T-helper 1 cell treated with Interleukin-12 subunit alpha and Interleukin-12 subunit beta and Interleukin-4 antibody, amounts not matched to agents 30 ng/mL and 1 ng/mL, for 36 hours (primary cell): ENCODE results near the gene CADM1. TPM values are rescaled to one million over a fixed set of nuclear protein-coding genes. Genes with fewer than 3 reads are reported as not detected.

ENCODE experiments used
- intact Hi-C: fragments of 100-400 bp; cut with micrococcal nuclease; formaldehyde crosslinking; loops from one replicate; pipeline ENCODE4 v1.15.1; 2024
- total RNA-seq: library from RNA; stranded (reverse); gene quantifications from 2 replicates; pipeline ENCODE4 v1.2.3, GENCODE V29; 2022

CADM1 gene
- total RNA-seq, 1 donor from 2014 or later = 0.83 TPM

DNA sequence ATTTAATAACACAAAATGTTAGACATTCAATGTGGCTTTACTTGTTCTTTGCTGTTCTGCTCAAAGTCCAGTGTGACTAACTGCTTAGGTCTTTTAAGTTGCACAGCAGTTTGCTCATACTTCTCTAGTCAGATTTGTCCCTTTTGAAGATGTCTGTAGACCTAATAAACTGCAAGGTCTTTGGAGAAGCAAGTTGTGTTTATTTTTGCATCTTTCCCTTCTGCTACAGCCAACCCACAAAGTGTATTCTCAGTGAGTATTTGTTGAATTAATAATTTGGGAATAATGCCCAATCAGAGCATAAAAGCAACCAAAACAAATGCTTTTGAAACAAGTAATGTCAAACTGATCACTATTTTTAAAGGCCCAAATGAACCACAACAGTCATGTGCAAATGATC, 312.5 kb downstream of the CADM1 start:
- intact Hi-C loops = no loop called here

GRCh38 chr11:115190196-115190595, 314.0 kb downstream of the CADM1 start:
- intact Hi-C loops = no loop called here

DNA sequence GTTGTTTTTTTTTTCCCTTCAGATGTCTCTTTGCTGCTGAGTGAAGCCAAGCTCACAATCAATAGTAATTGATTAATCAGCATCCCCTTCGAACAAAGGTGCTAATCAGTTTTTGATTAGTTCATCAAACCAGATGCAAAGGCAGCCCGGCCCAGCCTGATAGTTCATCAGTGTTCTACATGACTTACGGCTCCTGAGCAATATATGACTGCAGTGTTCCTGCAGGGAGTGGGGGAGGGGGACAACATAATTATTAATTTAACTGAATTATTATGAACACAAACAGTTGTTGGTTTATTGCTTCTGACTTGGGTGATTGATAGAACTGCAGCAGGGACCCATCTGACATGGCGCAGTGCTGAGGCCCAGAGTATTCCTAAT, 315.3 kb downstream of the CADM1 start:
- intact Hi-C loops = no loop called here

DNA sequence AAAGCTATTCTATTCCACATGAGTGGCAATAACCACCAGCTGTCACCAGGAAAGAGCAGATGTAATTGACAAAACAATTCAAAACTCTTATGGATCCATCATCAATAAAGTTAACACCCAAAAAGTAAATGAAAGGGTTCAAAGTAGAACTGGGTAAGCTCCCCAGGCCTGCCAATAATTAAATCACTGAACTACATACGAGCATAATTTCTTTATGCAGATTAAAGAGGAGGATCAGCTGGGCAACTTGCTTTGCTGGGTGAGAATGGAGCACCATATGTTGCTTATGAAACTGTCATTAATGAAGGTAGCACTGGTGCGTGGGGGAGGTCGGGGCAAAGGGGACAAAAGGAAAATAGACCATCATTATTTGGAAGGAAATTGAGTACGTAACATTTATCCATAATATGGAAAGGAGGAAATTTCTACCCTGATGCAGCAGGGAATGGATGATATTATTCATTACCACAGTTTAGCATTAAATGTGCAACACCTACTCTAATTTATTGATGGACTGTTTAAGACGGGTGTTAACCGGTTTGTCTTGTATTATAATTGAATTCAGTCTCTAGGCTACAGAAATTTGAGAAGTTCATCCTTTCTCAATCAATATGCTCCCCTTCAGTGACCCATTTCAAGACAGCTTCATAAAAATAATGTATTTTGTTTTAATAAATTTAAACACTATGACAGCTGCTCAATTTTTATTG, 315.9 kb downstream of the CADM1 start:
- intact Hi-C loops = no loop called here

DNA sequence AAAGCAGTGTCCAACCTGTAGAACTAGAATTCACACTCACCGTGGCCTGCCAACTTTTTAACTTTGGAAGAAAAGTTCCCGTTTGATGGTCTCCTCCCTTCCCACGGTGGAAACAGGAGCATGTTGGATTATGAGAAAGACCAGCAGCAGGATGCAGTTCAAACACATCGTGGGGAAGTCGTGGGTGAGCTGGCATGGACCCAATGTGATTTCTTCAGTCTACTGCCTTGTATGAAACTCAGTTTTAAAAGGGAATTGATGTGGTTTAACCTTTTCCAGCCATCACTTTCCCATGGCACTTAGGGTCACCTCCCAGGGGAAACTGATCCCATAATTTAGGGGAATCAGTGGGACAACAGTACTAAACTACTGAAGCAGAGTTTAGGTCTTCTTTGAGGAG, 318.3 kb downstream of the CADM1 start:
- intact Hi-C loops = no loop called here

DNA sequence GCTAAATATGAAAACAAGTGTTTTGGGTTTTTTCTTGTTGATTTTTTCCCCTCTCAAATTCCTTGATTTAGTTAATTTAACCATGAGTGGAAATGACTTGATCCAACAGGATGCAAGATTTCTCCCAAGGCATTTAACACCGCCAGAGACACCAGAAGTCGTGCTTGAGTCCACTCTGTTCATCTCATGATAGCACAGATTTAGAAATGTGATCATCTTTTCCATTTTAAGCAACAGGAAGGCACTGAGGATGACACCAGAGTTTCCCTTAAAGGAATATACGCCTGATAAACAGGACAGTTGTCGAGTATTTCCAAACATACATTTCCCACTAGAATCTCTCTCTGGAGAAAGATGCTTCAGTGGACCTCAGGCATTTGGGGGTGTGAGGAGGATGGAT, 318.7 kb downstream of the CADM1 start:
- intact Hi-C loops = no loop called here

DNA sequence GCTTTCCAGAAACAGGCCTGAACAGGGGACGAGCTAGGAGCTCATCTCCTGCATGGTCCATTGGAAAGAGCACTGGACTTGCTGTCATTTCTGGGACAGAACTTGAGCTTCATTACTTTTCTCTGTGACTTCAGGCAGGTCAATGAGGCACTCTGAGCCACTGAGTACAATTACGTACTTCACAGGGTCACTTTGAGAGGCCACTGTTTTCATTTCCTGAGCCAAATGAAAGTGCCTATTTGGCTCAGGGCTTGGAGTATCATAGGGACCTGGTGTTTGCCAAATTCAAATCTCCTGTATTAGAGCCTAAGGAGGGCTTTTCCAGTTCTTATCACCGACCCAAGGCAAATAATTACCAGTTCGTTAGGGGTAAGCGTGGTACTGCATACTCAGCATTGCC, 319.3 kb downstream of the CADM1 start:
- intact Hi-C loops = no loop called here

- intact Hi-C loops = no loop called here
Observed at GRCh38 chr11:115183830-115184229, 320.4 kb downstream of the CADM1 start.

DNA sequence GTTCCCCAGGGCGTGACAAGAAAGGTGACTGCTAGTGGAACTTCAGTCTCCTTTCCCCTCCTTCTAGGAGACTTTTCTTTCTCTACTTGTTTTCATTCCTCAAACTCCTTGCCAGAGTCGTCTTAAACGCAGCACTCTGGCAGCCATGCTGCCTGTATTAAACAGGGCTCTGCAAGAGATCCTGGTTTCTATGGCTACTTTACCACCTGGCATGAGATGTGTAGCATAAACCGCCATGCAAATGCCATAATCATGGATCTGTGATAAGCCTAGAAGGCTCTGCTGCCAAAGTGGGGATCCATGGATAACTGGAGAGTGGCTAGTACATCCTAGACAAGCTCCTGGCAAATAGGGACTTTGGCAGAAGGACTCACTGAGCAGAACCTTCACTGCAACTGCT, 321.1 kb downstream of the CADM1 start:
- intact Hi-C loops = no loop called here

DNA sequence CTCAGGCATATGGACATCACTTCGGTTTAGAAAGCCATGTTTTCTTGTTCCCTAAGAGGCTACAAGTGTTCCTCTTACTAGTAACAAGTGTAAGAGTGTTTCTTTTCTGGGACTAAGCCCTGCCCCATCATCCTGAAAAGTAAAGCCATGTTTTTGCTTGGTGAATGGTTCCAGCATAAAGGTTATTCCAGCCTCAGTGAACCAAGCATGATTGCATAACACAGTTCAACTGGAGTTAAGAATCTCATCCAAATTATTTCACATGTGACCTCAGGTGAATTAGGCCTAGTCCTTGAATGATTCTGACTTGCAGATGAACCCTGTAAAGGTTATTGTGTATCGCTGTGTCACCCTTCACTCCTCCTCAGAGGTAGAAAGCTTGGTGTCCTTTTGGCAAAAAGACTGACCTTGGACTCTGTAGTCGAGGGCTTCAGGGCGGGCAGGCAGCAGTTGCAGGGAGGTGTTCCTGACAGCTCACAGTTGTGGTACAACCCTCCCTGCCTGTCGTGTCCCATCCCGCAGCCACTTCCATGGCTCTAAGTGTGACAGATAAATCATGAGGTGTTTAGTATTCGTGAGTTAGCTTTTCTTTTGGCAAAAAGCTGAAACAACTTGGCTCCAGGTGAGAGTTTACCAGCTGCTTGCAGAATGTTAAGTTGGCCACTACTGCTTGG, 321.8 kb downstream of the CADM1 start:
- intact Hi-C loops = no loop called here

- intact Hi-C loops = no loop called here
Observed at GRCh38 chr11:115181538-115181937, 322.7 kb downstream of the CADM1 start.

GRCh38 chr11:115180272-115180671, 323.9 kb downstream of the CADM1 start:
- intact Hi-C loops = no loop called here

DNA sequence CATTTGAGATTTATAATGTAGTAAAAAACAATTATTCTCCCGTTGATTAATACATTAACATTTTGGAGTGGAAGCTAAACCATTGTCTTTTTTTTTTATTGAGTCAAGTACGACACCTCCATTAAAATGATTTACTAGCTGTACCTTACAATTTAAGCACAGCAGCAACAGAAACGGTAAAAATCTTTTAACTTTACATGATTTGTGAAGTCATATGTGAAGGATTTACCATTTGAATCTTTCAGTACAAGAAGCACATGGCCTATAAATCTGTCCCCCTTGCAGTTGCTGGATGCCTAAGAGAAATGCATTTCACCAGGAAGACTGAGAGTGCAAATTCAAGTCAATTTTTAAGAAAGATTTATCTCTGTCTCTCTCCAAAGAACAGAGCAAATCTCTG, 324.6 kb downstream of the CADM1 start:
- intact Hi-C loops = no loop called here

DNA sequence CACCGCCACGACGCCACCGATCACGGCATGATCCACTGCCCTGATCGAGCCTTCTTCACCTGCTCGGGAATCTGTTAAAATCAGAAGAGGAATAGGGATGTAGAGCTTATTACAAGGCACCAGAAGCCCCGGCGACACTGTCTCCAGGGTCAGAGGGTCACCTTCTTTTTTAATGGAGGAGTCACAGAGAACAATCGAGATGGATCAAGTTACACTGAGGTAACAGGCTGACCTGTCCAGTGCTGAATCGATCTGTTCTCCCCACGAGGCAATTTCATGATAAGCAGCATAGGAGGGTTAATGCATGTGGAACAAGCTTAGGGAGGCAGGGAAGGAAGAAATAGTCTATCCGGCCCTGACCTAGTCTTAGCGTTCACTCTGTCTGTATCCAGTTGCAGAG, 325.5 kb downstream of the CADM1 start:
- intact Hi-C loops = no loop called here

GRCh38 chr11:115173136-115173535, 331.1 kb downstream of the CADM1 start:
- intact Hi-C loops = no loop called here

GRCh38 chr11:115170133-115170815, 333.9 kb downstream of the CADM1 start:
- intact Hi-C loops = loop anchor here (2.0 kb wide), 1 partner anchor 53 kb away; no protein-coding TSS in a partner anchor

DNA sequence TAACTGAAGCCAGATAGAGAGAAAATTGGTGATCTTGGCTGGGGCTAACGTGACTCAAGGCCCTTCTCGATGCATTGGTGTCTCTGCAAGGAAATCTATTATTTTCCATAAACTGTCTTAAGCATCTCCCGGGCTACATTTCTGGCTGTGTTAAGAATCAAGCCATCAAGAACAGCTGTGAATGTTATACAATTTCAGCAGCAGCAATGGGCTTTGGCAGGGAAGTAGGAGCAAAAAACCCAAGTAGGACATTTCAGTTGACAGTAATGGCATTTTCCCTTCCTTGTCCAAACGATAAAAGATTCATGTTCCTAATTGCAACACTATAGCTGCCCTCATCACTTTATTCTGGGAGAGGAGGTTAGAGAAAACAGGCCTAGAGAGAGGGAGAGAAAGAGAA, 335.0 kb downstream of the CADM1 start:
- intact Hi-C loops = no loop called here

DNA sequence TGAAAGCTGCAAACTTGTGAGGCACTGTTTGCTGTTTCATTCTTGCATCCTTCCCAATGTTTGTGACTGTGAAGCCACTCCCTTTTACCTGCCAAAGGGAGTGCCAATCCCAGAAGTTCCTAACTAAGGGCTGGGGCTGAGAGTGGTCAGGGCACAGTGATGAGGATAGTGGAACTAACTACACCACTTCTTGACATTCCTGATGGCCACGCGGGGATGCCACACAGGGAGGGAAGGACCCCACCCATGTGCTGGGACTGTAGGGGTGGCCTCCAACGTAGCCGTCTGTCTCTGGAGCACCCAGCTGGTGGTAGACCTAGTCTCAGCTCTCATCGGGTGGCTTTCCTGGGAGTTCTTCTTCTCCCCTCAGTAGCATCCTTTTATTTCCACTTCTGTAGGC, 335.5 kb downstream of the CADM1 start:
- intact Hi-C loops = no loop called here

DNA sequence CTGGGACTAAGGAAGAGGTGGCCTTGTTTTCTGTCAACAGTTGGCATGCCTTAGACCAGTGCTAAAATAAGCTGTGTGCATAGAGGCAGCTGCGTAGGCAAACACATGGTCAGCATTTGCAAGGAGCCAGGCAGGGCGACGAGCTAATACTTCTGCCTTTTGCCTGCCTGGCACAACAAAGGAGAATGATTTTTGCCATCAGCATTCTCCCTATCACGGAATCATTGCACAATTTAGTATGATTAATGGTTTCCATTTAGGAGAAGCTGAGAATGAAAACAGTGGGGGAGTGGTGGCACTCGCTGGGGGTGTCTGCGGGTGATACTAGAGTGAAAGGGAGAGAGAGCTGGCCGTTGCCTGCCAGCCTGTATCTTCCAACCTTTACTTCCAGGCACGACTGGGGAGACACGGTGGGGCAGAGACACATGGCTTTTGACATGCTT, 336.0 kb downstream of the CADM1 start:
- intact Hi-C loops = no loop called here

- intact Hi-C loops = no loop called here
Observed at GRCh38 chr11:115167456-115167855, 336.8 kb downstream of the CADM1 start.

DNA sequence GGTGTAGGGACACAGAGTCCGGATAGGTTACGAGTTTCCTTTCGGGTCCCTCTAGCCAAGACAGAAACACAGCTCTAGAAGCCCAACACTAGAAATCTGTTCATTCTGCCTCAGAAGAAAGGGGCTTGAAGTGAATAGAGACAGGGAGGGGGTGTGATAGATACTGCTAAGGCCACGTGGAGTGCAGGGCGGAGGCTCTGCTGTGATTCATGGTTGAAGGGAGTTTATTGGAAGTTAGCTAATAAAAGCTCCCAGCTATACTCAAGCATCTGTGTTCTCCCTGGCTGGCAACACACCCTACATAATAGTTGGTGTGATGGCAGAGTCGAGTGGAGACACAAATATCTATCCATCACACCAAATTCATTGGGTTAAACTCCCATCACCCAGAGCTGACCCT, 337.4 kb downstream of the CADM1 start:
- intact Hi-C loops = no loop called here

- intact Hi-C loops = no loop called here
Observed at GRCh38 chr11:115164774-115165173, 339.4 kb downstream of the CADM1 start.

DNA sequence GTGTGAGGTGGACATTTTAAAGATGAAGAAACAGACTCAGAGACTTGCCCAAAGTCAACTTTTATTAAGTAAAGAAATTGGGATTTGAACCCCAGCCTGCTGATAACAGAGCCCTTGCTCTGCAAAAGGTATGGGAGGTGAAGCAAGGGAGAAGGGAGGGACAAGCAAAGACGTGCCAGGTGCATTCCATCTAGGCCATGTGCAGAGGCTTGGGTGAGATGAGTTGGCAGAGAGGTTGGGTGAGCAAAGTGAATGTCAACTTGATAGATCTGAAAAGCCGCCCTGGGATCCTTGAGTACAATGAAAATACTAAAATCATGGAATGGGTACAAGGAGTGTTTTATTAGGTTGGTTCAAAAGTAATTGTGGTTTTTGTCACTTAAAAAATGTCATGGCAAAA, 341.3 kb downstream of the CADM1 start:
- intact Hi-C loops = no loop called here
